HG03060 (cell line): ENCODE results near the gene IMMT.

Experiments
- ATAC-seq: cut with Tn5 transposase; IDR thresholded peaks from one replicate; pipeline ENCODE4 v1.9.1; 2021; ENCODE audit warnings: low read depth, moderate number of reproducible peaks; ENCODE audit not compliant: unreplicated experiment

The IMMT gene

DNA sequence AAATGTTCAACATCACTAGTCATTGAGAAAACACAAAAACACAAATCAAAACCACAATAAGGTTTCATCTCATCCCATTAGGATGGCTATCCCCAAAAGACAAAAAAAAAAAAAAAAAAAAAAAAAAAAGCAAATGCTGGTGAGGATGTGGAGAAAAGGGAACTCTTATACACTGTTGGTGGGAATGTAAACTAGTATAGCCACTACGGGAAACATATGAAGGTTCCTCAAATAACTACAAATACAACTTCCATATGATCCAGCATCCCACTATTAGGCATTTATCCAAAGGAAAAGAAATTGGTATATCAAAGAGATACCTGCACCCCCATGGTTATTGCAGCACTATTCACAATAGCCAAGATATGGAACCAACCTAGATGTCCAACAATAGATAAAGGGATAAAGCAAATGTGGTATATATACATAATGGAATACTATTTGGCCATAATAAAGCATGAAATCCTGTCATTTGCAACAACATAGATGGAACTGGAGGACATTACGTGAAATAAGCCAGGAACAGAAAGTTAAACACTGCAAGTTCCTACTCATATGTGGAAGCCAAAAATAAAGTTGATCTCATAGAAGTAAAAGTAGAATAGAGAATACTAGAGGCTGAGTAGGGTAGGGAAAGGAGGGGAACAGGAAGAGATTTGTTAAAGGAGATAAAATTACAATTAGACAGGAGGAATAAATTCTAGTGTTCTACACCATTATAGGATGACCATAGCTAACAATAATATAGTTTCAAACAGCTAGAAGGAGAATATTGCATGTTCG is 98.0 kb downstream of the IMMT start:
- no peak for ATAC-seq

DNA sequence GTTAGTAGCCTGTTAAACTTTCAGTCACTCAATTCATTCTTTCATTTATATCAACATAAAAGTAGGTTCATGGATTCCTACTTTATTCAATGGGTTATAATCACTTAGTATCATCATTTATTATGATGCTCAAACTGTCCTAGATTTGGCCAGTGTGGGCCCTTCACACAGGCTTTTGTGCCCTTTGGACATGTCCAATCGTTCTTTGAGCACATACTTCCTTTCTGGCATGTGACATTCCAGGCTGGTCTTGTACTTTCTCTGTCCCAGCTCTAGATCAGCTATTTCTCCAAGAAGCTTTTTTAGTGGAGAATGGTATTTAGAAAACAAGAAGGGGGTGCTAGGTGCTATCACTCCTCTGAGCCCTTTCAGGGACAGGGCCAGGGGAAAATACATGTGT is 101.0 kb downstream of the IMMT start:
- ATAC-seq: no peak
